ENCODE results near the gene MRTFA.
A peak's percentile ranks its signal among the peaks of the same experiment; 100 is the strongest.

The MRTFA gene

DNA sequence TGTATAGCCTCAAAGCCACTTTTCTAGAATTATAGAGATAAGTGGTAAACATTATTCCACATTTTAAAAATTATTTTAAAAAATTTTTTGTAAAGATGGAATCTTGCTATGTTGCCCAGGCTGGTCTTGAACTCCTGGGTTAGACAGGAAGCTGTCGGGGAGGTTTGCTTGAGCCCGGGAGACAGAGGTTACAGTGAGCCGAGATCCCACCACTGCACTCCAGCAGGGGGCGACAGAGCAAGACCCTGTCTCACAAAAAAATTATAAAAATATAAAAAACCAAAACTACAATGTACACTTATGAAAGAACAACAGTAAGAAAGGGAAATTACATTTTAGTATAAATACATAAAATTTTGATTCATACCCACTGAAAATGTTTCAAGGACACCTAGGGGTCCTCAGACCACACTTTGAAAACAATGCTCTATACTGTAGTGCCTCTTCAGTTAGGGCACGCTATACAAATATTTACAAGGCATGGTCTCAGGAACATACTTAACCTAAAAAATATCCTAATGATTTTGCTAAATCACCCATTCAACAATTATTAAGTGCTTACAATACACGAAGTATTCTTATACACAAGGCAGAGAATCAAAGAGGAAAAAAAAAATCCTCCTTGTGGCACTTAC is 111.2 kb downstream of the MRTFA start:
- no peak for DNase-seq (ENCODE audit: extremely low spot score)
- ChIA-PET CTCF (interaction anchor here (0.7 to 4.7 kb wide), 34 partner anchors 9 to 374 kb away, joined by 3 to 60 read pairs (median 5); partner anchors contain the start of gene MRTFA), POLR2A (no interaction called here)
- TF ChIP-seq, protein P1, sequence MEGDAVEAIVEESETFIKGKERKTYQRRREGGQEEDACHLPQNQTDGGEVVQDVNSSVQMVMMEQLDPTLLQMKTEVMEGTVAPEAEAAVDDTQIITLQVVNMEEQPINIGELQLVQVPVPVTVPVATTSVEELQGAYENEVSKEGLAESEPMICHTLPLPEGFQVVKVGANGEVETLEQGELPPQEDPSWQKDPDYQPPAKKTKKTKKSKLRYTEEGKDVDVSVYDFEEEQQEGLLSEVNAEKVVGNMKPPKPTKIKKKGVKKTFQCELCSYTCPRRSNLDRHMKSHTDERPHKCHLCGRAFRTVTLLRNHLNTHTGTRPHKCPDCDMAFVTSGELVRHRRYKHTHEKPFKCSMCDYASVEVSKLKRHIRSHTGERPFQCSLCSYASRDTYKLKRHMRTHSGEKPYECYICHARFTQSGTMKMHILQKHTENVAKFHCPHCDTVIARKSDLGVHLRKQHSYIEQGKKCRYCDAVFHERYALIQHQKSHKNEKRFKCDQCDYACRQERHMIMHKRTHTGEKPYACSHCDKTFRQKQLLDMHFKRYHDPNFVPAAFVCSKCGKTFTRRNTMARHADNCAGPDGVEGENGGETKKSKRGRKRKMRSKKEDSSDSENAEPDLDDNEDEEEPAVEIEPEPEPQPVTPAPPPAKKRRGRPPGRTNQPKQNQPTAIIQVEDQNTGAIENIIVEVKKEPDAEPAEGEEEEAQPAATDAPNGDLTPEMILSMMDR (IDR thresholded peaks at IDR 0.05; ENCODE audit: control extremely low read depth, extremely low read depth, low read depth, missing control alignments): peak; percentile 58

DNA sequence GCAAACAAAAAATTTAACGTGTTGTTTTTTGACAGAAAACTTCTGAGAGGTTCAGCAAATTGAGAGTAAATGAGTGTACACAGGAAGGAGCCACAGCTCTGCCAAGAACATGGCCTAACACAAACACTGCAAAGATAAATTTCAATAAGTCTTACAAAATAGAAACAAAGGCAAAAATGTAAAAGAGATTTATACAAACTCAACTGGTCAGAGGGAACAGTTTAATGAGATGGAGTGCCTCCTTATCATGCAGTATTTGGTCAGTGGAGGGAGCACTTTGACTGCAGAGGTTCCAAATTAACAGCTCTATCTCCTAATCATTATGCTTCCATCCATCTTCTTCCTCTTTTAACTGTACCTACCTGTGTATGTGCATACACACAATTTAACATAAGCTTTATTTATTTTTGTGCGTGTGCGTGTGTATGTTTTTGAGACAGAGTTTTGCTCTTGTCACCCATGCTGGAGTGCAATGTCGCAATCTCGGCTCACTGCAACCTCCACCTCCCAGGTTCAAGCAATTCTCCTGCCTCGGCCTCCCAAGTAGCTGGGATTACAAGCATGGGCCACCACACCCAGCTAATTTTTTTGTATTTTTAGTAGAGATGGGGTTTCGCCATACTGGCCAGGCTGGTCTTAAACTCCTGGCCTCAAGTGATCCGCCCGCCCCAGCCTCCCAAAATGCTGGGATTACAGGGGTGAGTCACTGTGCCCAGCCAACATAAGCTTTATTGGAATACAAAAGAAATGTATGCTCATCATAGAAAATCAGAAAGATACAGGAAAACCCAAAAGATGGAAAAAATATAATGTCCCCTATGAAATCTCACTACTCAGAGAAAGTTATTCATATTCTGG is 111.9 kb downstream of the MRTFA start:
- DNase-seq (ENCODE audit: extremely low spot score): no peak
- TF ChIP-seq, protein P1 (IDR thresholded peaks at IDR 0.05; ENCODE audit: control extremely low read depth, extremely low read depth, low read depth, missing control alignments): peak; percentile 40
- CTCF ChIA-PET: interaction anchor here (0.7 to 4.7 kb wide), 39 partner anchors 9 to 374 kb away, joined by 3 to 60 read pairs (median 5); partner anchors contain the start of gene MRTFA
- POLR2A ChIA-PET: no interaction called here

DNA sequence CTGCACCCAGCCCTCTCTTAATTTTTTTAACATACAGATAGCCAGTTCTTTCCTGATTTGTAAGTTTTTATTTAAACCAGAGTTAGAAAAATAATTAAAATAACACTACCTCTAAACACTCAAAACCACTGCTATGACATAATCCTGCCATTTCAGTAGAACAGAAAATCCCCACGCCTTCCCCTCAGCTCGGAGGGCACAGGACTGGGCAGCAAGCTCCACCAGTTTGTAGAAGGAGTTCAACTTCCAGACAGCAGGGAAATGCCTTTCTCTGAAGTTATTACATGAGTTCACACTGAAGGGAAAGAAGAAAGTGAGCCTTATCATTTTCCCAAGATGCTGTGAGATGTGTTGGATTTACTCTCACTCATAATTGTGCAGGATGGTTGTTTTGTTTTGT is 114.4 kb downstream of the MRTFA start:
- DNase-seq (ENCODE audit: extremely low spot score): no peak
- TF ChIP-seq, protein P1 (IDR thresholded peaks at IDR 0.05; ENCODE audit: control extremely low read depth, extremely low read depth, low read depth, missing control alignments): no peak
- CTCF ChIA-PET: interaction anchor here (2.0 to 2.5 kb wide), 2 partner anchors 9 to 86 kb away, joined by 12 to 14 read pairs; no protein-coding TSS in a partner anchor
- POLR2A ChIA-PET: no interaction called here

DNA sequence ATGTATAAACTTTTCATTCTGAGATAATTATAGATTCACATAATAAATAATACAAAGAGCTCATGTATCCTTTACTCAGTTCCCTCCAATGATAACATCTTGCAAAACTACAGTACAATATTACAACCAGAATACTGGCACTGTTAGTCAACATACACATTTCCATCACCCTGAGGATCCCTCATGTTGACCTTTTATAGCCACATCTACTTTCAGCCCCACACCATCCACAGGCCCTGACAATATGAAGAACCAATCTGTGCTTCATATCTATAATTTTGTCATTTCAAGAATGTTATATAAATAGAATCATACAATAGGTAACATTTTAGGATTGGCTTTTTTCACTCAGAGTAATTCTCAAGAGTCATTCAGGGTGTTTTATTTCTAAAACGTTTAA is 115.5 kb downstream of the MRTFA start:
- TF ChIP-seq, protein P1 (IDR thresholded peaks at IDR 0.05; ENCODE audit: control extremely low read depth, extremely low read depth, low read depth, missing control alignments): no peak
- POLR2A ChIA-PET: no interaction called here
- DNase-seq (ENCODE audit: extremely low spot score): no peak
- CTCF ChIA-PET: interaction anchor here (1.1 to 2.5 kb wide), 4 partner anchors 10 to 85 kb away, joined by 6 to 14 read pairs (median 10); no protein-coding TSS in a partner anchor

DNA sequence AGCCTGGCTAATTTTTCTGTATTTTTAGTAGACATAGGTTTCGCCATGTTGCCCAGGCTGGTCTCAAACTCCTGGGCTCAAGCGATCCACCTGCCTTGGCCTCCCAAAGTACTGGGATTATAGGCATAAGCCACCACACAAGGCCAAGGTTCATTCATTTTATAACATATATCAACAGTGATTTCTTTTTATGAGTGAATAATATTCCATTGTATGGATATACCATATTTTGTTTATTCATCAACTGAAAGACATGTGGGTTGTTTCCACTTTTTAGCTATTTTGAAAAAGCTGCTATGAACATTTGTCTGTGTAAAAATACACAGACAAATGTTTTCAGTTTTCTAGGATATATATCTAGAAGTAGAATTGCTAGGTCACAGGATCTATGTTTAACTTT is 116.0 kb downstream of the MRTFA start:
- ChIA-PET CTCF (interaction anchor here (1.1 to 2.5 kb wide), 4 partner anchors 11 to 84 kb away, joined by 6 to 14 read pairs (median 10); no protein-coding TSS in a partner anchor), POLR2A (no interaction called here)
- TF ChIP-seq, protein P1 (IDR thresholded peaks at IDR 0.05; ENCODE audit: control extremely low read depth, extremely low read depth, low read depth, missing control alignments): no peak
- no peak for DNase-seq (ENCODE audit: extremely low spot score)

DNA sequence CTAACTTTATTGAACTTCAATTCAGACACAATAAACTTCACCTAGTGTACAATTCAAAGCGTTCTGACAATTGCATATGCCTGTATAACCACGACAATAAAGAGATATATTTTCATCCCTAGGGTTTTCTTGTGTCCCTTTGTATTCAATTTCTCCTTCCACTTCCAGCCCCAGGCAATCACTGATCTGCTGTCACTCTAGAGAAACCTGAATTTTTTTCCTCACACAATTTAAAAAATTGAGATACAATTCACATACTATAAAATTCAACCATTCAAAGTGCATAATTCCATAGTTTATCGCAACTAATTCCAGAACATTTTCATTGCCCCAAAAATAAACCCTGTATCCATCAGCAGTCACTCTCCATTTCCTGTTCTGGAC is 116.6 kb downstream of the MRTFA start:
- TF ChIP-seq, protein P1 (IDR thresholded peaks at IDR 0.05; ENCODE audit: control extremely low read depth, extremely low read depth, low read depth, missing control alignments): no peak
- ChIA-PET POLR2A (no interaction called here), CTCF (interaction anchor here (2.2 kb wide), 1 partner anchor 32 kb away, joined by 6 read pairs; no protein-coding TSS in a partner anchor)
- DNase-seq (ENCODE audit: extremely low spot score): no peak

Data from GM10248 (cell line).